ENCODE results near the gene LRRC3C.
"Not testable (repeated sequence)": the region's sequence is repeated elsewhere in the genome, so short reads cannot be mapped to it uniquely, and the experiment has no call there.

Gene LRRC3C

DNA sequence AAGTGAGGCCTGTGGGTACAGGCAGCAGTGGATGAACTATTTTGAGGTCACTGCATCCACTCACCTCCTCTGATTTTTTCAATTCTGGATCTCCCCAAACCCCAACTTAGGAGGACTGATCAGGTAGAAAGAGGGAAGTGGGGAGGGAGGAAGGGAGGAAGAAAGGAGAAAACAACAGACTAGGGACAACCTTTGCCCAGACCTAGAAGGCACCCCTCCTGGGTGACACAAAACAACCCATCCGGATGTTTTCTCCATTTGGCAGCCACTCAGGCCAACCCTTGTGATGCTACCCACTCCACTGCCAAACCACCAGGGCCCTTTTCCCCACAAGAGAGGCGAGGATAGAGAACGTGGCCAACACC is 2.9 kb upstream of the LRRC3C start:
- no peak for DNase-seq (ENCODE audit: low read depth)

GRCh38 chr17:39925282-39926134 is 2.0 kb upstream of the LRRC3C start:
- no peak for DNase-seq (ENCODE audit: low read depth)

DNA sequence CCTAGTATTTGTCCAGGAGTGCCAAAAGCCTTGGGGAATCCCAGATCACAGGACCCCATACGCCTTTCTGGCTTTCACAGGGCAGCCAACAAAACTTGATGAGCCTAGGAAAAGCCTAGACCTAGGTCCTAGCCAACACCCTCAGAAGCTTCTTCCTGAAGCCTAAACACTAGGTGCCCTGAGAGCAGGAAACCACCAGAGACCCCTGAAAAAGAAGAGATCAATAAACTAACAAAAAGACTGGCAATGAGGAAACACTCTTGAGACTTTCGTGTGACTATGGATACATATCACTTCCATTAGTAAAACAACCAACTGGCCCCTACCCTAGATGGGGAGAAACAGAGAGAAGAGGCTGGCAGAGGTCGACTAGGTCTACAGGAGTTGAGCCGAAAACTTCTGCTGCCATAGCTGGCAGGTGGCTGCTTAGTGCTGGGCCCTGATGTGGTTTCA is 1.4 kb upstream of the LRRC3C start:
- DNase-seq (ENCODE audit: low read depth) = no peak

GRCh38 chr17:39926588-39927100 is 888 bp upstream of the LRRC3C start:
- peak; percentile 32 for DNase-seq (ENCODE audit: low read depth)

DNA sequence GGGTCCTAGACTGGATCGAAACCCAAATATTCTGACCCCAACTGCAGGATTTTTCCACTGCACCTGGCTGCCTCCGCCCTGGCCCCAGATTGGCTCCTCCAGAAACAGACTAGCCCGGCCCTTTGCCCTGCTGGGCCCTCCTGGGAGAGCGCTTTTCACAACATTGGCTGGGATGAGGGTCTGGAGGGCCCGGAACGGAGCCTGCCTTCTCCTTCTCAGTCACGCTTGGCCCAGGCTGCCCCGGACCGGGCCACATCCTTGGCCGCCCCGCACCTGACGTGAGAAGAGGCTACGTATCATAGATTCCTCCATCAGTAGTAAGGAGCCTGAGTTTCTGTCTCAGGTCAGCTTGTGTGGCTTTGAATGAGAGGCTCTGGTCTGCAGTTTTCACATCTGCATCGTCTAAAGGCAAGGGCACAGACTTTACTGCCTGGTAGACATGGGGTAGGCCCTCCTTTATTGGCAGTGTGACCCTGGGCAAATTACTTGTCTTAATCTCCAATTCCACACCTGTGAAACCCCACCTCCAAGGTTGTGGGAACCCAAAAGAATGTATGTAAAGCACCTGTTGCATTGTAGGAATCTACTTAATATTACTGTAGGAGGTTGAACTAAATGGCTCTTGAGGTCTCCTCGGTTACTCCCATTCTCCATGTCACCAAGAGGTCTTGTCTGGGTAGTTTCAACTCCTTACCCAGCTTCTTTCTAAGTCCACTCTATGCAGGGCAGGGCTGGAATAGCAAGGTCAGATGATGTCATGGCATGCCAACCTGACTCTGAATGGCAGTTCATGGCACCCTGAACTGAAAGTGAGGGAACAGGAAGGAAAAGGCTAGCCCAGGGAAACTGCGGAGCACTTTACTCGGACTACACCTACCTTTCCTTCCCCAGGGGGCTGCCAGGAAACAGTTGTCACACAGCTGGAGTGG is 661 bp downstream of the LRRC3C start:
- no peak for DNase-seq (ENCODE audit: low read depth)

DNA sequence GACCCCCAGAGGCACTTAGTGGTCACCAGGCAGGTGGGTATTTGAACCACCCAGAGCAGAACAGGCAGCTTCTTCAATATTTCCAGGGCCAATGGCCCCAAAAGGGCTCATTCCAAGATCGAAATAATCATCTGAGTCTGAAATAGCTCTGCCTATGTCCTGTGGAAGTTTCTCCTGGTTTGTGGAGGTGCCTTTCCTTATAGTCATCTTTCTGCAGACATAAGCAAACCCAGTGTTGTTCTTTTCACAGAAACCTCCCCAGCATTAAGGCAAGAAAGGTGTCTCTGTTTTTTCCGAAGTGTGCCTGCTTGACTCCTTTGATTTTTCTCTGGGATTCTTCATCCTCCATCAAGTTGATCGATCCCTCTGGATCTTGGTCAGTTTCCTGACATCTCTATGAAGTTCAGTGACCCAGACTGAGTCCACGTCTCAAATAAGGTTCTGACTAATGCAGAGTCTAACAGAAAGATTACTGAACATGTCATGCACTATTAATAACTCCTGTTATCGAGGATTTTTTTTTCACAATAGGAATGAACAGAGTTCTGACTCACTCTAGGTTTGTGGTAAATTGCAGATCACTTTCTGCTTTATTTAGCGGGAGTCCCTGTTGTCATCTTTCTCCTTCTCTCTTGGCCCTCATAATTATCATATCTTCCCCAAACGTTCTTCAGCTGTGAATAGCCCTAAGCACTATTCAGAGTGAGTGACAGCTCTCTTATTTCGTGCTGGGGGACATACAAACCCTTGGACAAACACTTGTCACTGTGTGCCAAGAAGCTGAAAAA is 1.5 kb downstream of the LRRC3C start:
- no peak for DNase-seq (ENCODE audit: low read depth)

- no peak for DNase-seq (ENCODE audit: low read depth)
These were observed 2.3 kb downstream of the LRRC3C start for GRCh38 chr17:39929646-39930407.

DNA sequence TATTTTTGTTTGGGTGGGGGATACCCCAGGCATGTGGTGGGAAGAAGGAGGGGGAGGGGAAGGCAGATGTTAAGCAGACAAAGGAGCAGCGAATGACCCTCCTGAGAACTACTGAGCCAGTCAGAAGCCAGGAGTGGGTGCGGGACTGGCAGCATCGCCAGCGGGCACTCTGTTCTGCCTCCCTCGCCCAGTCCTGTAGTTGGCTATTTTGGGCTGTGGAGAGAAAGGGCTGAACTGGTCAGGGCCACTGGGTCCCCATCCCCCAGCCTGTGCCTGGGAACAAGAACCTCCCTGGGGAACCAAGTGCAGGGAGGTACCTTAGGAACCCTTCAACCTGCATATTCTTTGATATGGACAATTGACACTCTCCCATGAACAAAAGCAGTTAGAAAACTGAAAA is 6.4 kb downstream of the LRRC3C start:
- DNase-seq (ENCODE audit: low read depth) = no peak

GRCh38 chr17:39934324-39934723 is 6.8 kb downstream of the LRRC3C start:
- DNase-seq (ENCODE audit: low read depth) = no peak

DNA sequence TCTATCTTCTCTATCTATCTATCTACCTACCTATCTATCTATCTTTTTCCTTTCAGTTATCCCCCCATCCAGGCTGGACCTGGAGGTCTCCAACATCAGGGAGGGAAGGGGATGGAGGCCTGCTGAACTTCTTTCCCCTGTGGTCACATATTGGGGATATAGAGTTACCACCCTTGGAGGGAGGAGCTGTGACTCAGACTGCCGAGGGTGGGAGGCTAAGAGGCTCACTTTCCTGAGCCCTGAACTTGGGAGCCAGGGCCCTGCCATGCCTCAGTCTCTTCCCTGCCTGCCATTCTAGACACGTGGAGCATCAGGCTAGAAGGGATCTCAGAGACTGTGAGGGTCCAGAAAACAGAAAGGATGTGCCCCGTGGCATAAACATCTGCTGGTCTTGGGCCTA is 8.4 kb downstream of the LRRC3C start:
- no peak for DNase-seq (ENCODE audit: low read depth)

DNA sequence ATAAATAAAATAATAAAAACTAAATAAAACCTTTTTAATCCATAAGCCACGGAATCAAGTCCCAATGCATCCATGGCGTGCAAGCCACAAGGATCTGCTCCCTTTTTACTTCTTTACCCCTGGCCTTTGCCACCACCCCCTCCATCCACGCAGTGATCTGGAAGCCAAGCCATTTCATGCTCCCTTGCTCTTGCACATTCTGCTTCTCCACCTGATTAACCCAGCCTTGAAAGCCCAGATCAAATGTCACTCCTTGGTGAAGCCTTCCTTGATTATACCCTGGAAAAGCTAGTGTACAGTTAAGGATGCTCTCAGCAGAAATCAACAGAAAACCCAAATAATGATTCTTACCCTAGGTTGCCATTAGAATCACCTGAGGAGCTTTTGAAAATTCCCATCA is 9.9 kb downstream of the LRRC3C start:
- DNase-seq (ENCODE audit: low read depth) = no peak

DNA sequence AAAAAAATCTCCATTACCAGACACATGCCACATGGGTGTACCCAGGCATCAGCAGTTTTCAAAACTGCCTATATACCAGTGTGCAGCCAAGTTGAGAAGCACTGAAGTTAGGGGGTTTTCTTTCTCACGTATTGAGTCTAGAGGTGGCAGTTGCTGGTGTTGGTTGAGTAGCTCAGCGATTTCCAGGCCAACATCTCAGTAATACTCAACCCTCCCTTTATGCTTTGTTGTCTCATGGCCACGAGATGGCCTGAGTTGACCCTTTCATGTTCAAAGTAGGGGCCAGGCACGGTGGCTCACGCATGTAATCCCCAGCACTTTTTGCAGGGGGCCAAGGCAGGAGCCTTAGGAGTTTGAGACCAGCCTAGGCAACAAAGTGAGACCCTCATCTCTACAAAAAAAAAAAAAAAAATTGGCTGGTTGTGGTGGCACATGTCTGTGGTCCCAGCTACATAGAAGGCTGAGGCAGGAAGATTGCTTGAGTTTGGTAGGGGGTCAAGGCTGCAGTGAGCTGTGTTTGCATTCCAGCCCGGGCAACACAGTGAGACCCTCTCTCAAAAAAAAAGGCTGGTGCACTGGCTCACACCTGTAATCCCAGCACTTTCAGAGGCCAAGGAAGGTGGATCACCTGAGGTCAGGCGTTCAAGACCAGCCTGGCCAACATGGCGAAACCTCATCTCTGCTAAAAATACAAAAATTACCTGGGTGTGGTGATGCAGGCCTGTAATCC is 10.8 kb downstream of the LRRC3C start:
- no peak for DNase-seq (ENCODE audit: low read depth)

GRCh38 chr17:39939106-39939505 is 11.6 kb downstream of the LRRC3C start:
- DNase-seq (ENCODE audit: low read depth) = no peak

- no peak for DNase-seq (ENCODE audit: low read depth)
These were observed 12.3 kb downstream of the LRRC3C start for GRCh38 chr17:39939588-39940419.

GRCh38 chr17:39943702-39944392 is 16.3 kb downstream of the LRRC3C start:
- DNase-seq (ENCODE audit: low read depth) = no peak

DNA sequence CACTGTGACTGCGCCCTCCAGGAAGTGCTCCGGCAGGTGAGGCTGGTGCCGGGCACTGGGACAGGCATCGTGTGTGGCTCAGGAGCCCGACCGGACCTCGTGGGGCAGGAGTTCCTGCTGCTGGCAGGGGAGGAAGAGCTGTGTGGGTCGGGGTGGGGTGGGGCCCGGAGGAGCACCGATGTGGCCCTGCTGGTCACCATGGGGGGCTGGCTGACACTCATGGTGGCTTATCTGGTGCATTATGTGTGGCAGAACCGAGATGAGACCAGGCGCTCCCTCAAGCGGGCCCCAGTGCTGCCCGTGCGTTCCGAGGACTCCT is 16.8 kb downstream of the LRRC3C start:
- no peak for DNase-seq (ENCODE audit: low read depth)

GRCh38 chr17:39946551-39947330 is 19.2 kb downstream of the LRRC3C start:
- no peak for DNase-seq (ENCODE audit: low read depth)

- DNase-seq (ENCODE audit: low read depth) = not testable (repeated sequence)
These were observed 20.9 kb downstream of the LRRC3C start for GRCh38 chr17:39948489-39948828.

Data from stimulated activated CD4-positive, alpha-beta T cell treated with anti-CD3 and anti-CD28 coated beads, Interleukin-2, amount 100 ng/mL, for 4 hours (primary cell).